GM12878 (cell line): ENCODE measurements around the gene URB1. TPM values are rescaled to one million over a fixed set of nuclear protein-coding genes. Genes with fewer than 3 reads are reported as not detected.

Experiments
- ATAC-seq: fragments of 200-7000 bp; cut with Tn5 transposase; 3 replicates; pipeline ENCODE4 v1.9.1; 2020; ENCODE audit warnings: mild to moderate bottlenecking, moderate library complexity
- BruUV-seq: library from RNA; stranded (reverse); fragments of 400-500 nt; replicated peaks from 2 replicates; lab custom pipeline; 2021; lab: Mats Ljungman, UMichigan
- CTCF ChIA-PET: fragments of 300-600 bp; sonication (Branson Sonifier 250); formaldehyde crosslinking; extraction: SDS; loops from one replicate; lab custom pipeline; 2021; ENCODE audit warnings: inconsistent platforms; lab: Yijun Ruan, JAX
- POLR2A ChIA-PET: fragments of 350-600 bp; formaldehyde crosslinking; extraction: SDS; loops from one replicate; lab custom pipeline; 2021; ENCODE audit warnings: inconsistent platforms; lab: Charles Lee
- RAD21 ChIA-PET: fragments of 300-600 bp; sonication (Branson Sonifier 250); formaldehyde crosslinking; loops from one replicate; lab custom pipeline; 2023; ENCODE audit warnings: antibody characterized with exemption; ENCODE audit not compliant: unreplicated experiment; lab: Charles Lee
- SMC1A ChIA-PET: fragments of 300-600 bp; sonication (Branson Sonifier 250); formaldehyde crosslinking; loops from one replicate; lab custom pipeline; 2023; ENCODE audit not compliant: unreplicated experiment, uncharacterized antibody; lab: Charles Lee
- DNase-seq: peaks from one replicate; pipeline ENCODE4 v3.0.0-alpha.2; 2011; ENCODE audit warnings: low read depth, low spot score
- FAIRE-seq: peaks from 3 replicates; lab custom pipeline; 2011; peaks lifted over from hg19 to GRCh38; lab: Jason Lieb, UNC
- H2AFZ ChIP-seq: 2 replicates; pipeline ENCODE4 v1.6.0; 2011; ENCODE audit warnings: low read depth, low read length, control low read depth; ENCODE audit not compliant: control insufficient read depth
- H3K27ac ChIP-seq: 2 replicates; pipeline ENCODE4 v1.5.1; 2011; ENCODE audit warnings: control low read depth; ENCODE audit not compliant: control insufficient read depth, insufficient read depth
- H3K27me3 ChIP-seq, 2 experiments: replicated peaks in 1 of 2; 2 replicates each; pipeline versions ENCODE4 v1.6.0 to v1.6.1; 2011; ENCODE audit warnings: low read length in 1 of 2; ENCODE audit not compliant: control insufficient read depth in 2 of 2, insufficient read depth in 2 of 2
- H3K36me3 ChIP-seq, 2 experiments: 2 replicates each; pipeline ENCODE4 v1.5.1; 2011; ENCODE audit warnings: low read length in 1 of 2; ENCODE audit not compliant: control insufficient read depth in 2 of 2, insufficient read depth in 2 of 2
- H3K4me1 ChIP-seq: 2 replicates; pipeline ENCODE4 v1.6.1; 2011; ENCODE audit warnings: mild to moderate bottlenecking, low read length, moderate library complexity, mixed read lengths; ENCODE audit not compliant: control insufficient read depth, insufficient read depth
- H3K4me2 ChIP-seq: 2 replicates; pipeline ENCODE4 v1.6.0; 2011; ENCODE audit warnings: control low read depth; ENCODE audit not compliant: control insufficient read depth, insufficient read depth
- H3K4me3 ChIP-seq: fragments of 200-600 bp; sonication (generic); 2 replicates; pipeline ENCODE4 v1.5.1; 2016
- H3K79me2 ChIP-seq: 2 replicates; pipeline ENCODE4 v1.6.0; 2011; ENCODE audit warnings: low read length; ENCODE audit not compliant: control insufficient read depth, insufficient read depth
- H3K9ac ChIP-seq: 2 replicates; pipeline ENCODE4 v1.8.0; 2011; ENCODE audit warnings: low read length, control low read depth, mixed read lengths; ENCODE audit not compliant: control insufficient read depth, insufficient read depth
- H3K9me3 ChIP-seq: replicated peaks from 3 replicates; pipeline ENCODE4 v1.5.1; 2011; ENCODE audit warnings: mild to moderate bottlenecking, low read length; ENCODE audit not compliant: control insufficient read depth, insufficient read depth
- H4K20me1 ChIP-seq: 2 replicates; pipeline ENCODE4 v1.6.0; 2011; ENCODE audit not compliant: control insufficient read depth, insufficient read depth
- BMI1 ChIP-seq: fragments of 450-650 bp; IDR thresholded peaks from 2 replicates; pipeline ENCODE4 v1.6.1; 2016; ENCODE audit warnings: mild to moderate bottlenecking, moderate library complexity, borderline replicate concordance
- E2F8 ChIP-seq: fragments of 450-650 bp; IDR thresholded peaks from 2 replicates; pipeline ENCODE4 v1.6.1; 2018; ENCODE audit warnings: mild to moderate bottlenecking, low read depth, moderate library complexity; ENCODE audit not compliant: partially characterized antibody
- GABPA ChIP-seq: IDR thresholded peaks from 2 replicates; pipeline ENCODE4 v1.6.1; 2014; ENCODE audit warnings: antibody characterized with exemption, low read depth, mild to moderate bottlenecking, inconsistent platforms
- HCFC1 ChIP-seq: fragments of 150-350 bp; IDR thresholded peaks from 2 replicates; pipeline ENCODE4 v1.6.1; 2014; ENCODE audit warnings: low read length
- JUND ChIP-seq: IDR thresholded peaks from 2 replicates; pipeline ENCODE4 v1.6.1; 2012; ENCODE audit warnings: low read depth, mild to moderate bottlenecking, low read length, improper control_type of control experiment, moderate library complexity
- MTA3 ChIP-seq: IDR thresholded peaks from 2 replicates; pipeline ENCODE4 v1.6.1; 2012; ENCODE audit warnings: low read length, inconsistent platforms, borderline replicate concordance
- NFYB ChIP-seq: IDR thresholded peaks from 2 replicates; pipeline ENCODE4 v1.6.1; 2011; ENCODE audit warnings: low read depth, mild to moderate bottlenecking, low read length, improper control_type of control experiment, moderate library complexity; ENCODE audit not compliant: insufficient read depth
- POLR2AphosphoS2 ChIP-seq: IDR thresholded peaks from 2 replicates; pipeline ENCODE4 v1.6.1; 2011; ENCODE audit warnings: low read depth, mild to moderate bottlenecking, low read length, improper control_type of control experiment, moderate library complexity
- RBBP5 ChIP-seq: fragments of 200-600 bp; sonication (generic); conservative IDR thresholded peaks from 2 replicates; pipeline ENCODE4 v1.6.1; 2016
- TBL1XR1 ChIP-seq: IDR thresholded peaks from 2 replicates; pipeline ENCODE4 v1.6.1; 2012; ENCODE audit warnings: low read depth, low read length, improper control_type of control experiment
- ZBTB11 ChIP-seq: fragments of 450-650 bp; formaldehyde crosslinking; IDR thresholded peaks from 2 replicates; pipeline ENCODE4 v1.5.0; 2022; ENCODE audit warnings: mild to moderate bottlenecking, missing genetic modification characterization
- ZBTB40 ChIP-seq: fragments of 450-650 bp; IDR thresholded peaks from 2 replicates; pipeline ENCODE4 v1.6.1; 2016; ENCODE audit warnings: mild to moderate bottlenecking, moderate library complexity, borderline replicate concordance
- WGBS: methylation state at CpG from one replicate; pipeline ENCODE4 v1.1.6; 2016; ENCODE audit warnings: low lambda C conversion rate; ENCODE audit not compliant: insufficient replicate concordance, insufficient coverage; ENCODE audit errors: missing lambda C conversion rate; 5-methylcytosine and 5-hydroxymethylcytosine counted together
- in situ Hi-C: fragments of 300-500 bp; cut with MboI; formaldehyde crosslinking; loops from 9 replicates; pipeline ENCODE4 v1.14.3; 2018; ENCODE audit warnings: mixed read lengths
- intact Hi-C: fragments of 100-400 bp; cut with micrococcal nuclease; formaldehyde crosslinking; loops from one replicate; pipeline ENCODE4 v1.14.2; 2022; ENCODE audit not compliant: unreplicated experiment
- polyA plus RNA-seq, 11 experiments: library from polyadenylated mRNA; depleted of rRNA in 4 of 11; unstranded in 6 of 11; stranded (reverse) in 5 of 11; fragments of >200 nt; fragmentation: Nextera tagmentation in 4 of 11; fragmentation: Illumina TruSeq in 1 of 11; extraction: Ambion mirVana in 4 of 11; extraction: Trizol in 1 of 11; gene quantifications; 1 replicate in 1 of 11; 2 replicates in 10 of 11; pipeline versions ENCODE4 v1.2.1 to v1.2.3, GENCODE V29; 2011 to 2016; ENCODE audit warnings: inconsistent platforms in 2 of 11, missing spikeins in 2 of 11, low read depth in 1 of 11
- total RNA-seq, 4 experiments: library from RNA; depleted of rRNA in 3 of 4; stranded (reverse); fragments of >200 nt in 3 of 4; fragmentation: Illumina TruSeq in 1 of 4; extraction: Trizol in 1 of 4; gene quantifications; 2 replicates each; pipeline versions ENCODE4 v1.2.1 to v1.2.3, GENCODE V29; 2013 to 2021

URB1 gene
- total and polyA plus RNA-seq, 10 of the 15 experiments (the other 5 are each of a cell fraction or from before 2014, with no cell fraction given), result 0.56 to 23.2 (median 8.9) TPM

- TF ChIP-seq GABPA (no peak), TBL1XR1 (no peak), RBBP5 (no peak), ZBTB40 (no peak)
Observed at GRCh38 chr21:32337206-32337605, 55.6 kb downstream of the URB1 start (continued).

- in situ Hi-C loops (no loop called here), intact Hi-C loops (no loop called here)
- Histone ChIP-seq H3K4me1 (no peaks in the 10 kb centered on the region), H4K20me1 (no peaks in the 10 kb centered on the region; the same call in 1 of the 2 replicates), H3K9me3 (peaks cover 5% of the 10 kb centered on the region), H3K4me2 (no peak overlapping the region), H3K79me2 (no peaks in the 10 kb centered on the region), H3K9ac (no peak overlapping the region), H2AFZ (no peak overlapping the region), H3K27ac (no peak overlapping the region), H3K27me3 (no peaks in the 10 kb centered on the region), H3K4me3 (no peak overlapping the region), H3K36me3 (peaks cover 26% of the 10 kb centered on the region in 2 experiments)
- ChIA-PET CTCF (no interaction called here), RAD21 (no interaction called here), SMC1A (no interaction called here), POLR2A (interaction anchor here (0.6 kb wide), 1 partner anchor 10 kb away, joined by 3 read pairs; no protein-coding TSS in a partner anchor)
- 0% methylated on average over 1 of the region's 1 CpG for WGBS
- ATAC-seq, result no peak
- no peak for FAIRE-seq
- no TSS peak for BruUV-seq
- no peak for DNase-seq
- TF ChIP-seq E2F8 (no peak), MTA3 (no peak), HCFC1 (no peak), ZBTB11 (CRISPR knock-in tag) (no peak), JUND (no peak), POLR2AphosphoS2 (no peak), BMI1 (no peak), NFYB (no peak)
Observed at GRCh38 chr21:32336711-32337110, 56.1 kb downstream of the URB1 start.
